Mesenchymal stem cell (in vitro differentiated cells and primary cell): ENCODE results near the gene NUDT3.

ENCODE experiments used
- DNase-seq: peaks from one replicate; pipeline ENCODE4 v3.0.0-alpha.2; 2013
- H2AFZ ChIP-seq: one replicate; pipeline ENCODE4 v1.6.1; 2013; ENCODE audit warnings: low read depth, mild to moderate bottlenecking, control low read depth, inconsistent platforms, low read length, moderate library complexity
- H2AK5ac ChIP-seq: 2 replicates; pipeline ENCODE4 v1.6.1; 2013; ENCODE audit warnings: low read length, moderate library complexity, mild to moderate bottlenecking, inconsistent platforms; ENCODE audit not compliant: severe bottlenecking
- H2BK120ac ChIP-seq: one replicate; pipeline ENCODE4 v1.6.1; 2013; ENCODE audit warnings: low read depth, mild to moderate bottlenecking, inconsistent platforms, low read length, moderate library complexity
- H2BK12ac ChIP-seq, 2 experiments: one replicate each; pipeline ENCODE4 v1.6.1; 2013; ENCODE audit warnings: inconsistent platforms in 2 of 2, low read length in 2 of 2, mild to moderate bottlenecking in 2 of 2, moderate library complexity in 2 of 2, control low read depth in 1 of 2
- H2BK15ac ChIP-seq: one replicate; pipeline ENCODE4 v1.6.1; 2013; ENCODE audit warnings: mild to moderate bottlenecking, low read depth, inconsistent platforms; ENCODE audit not compliant: poor library complexity, severe bottlenecking
- H2BK5ac ChIP-seq: 2 replicates; pipeline ENCODE4 v1.6.1; 2013; ENCODE audit warnings: low read depth, mild to moderate bottlenecking, low read length, control low read depth, inconsistent platforms; ENCODE audit not compliant: poor library complexity, severe bottlenecking
- H3K14ac ChIP-seq, 2 experiments: one replicate each; pipeline ENCODE4 v1.6.1; 2013; ENCODE audit warnings: inconsistent platforms in 2 of 2, low read length in 2 of 2, control low read depth in 1 of 2, mild to moderate bottlenecking in 1 of 2, moderate library complexity in 1 of 2
- H3K18ac ChIP-seq, 2 experiments: one replicate each; pipeline ENCODE4 v1.6.1; 2013; ENCODE audit warnings: inconsistent platforms in 2 of 2, low read length in 2 of 2, control low read depth in 1 of 2, low read depth in 1 of 2, mild to moderate bottlenecking in 1 of 2
- H3K23ac ChIP-seq, 2 experiments: one replicate each; pipeline ENCODE4 v1.6.1; 2013; ENCODE audit warnings: inconsistent platforms in 2 of 2, low read length in 2 of 2, mild to moderate bottlenecking in 2 of 2, moderate library complexity in 2 of 2, control low read depth in 1 of 2
- H3K27ac ChIP-seq: 2 replicates; pipeline ENCODE4 v1.5.1; 2013; ENCODE audit warnings: mild to moderate bottlenecking, moderate library complexity, low read length, control low read depth, inconsistent platforms; ENCODE audit not compliant: poor library complexity, severe bottlenecking
- H3K27me3 ChIP-seq, 2 experiments: 2 replicates each; pipeline versions ENCODE4 v1.6.1 to v1.7.0; 2013; ENCODE audit warnings: low read length in 2 of 2, mild to moderate bottlenecking in 2 of 2, moderate library complexity in 2 of 2, control low read depth in 1 of 2, inconsistent platforms in 1 of 2; ENCODE audit not compliant: control insufficient read depth in 1 of 2, insufficient read depth in 1 of 2
- H3K36me3 ChIP-seq, 2 experiments: 2 replicates each; pipeline versions ENCODE4 v1.6.1 to v1.7.0; 2013; ENCODE audit warnings: low read length in 2 of 2, control low read depth in 1 of 2, inconsistent platforms in 1 of 2, low read depth in 1 of 2, mild to moderate bottlenecking in 1 of 2; ENCODE audit not compliant: insufficient read depth in 2 of 2, control insufficient read depth in 1 of 2
- H3K4ac ChIP-seq, 2 experiments: one replicate each; pipeline ENCODE4 v1.6.1; 2013; ENCODE audit warnings: inconsistent platforms in 2 of 2, low read length in 2 of 2, mild to moderate bottlenecking in 2 of 2, moderate library complexity in 2 of 2, control low read depth in 1 of 2, low read depth in 1 of 2
- H3K4me1 ChIP-seq: 2 replicates; pipeline ENCODE4 v1.6.1; 2013; ENCODE audit warnings: low read depth, low read length, control low read depth; ENCODE audit not compliant: control insufficient read depth, insufficient read depth
- H3K4me2 ChIP-seq: 2 replicates; pipeline ENCODE4 v1.6.1; 2013; ENCODE audit warnings: low read length, mild to moderate bottlenecking, inconsistent platforms; ENCODE audit not compliant: poor library complexity, severe bottlenecking
- H3K4me3 ChIP-seq, 2 experiments: 2 replicates each; pipeline versions ENCODE4 v1.5.1 to v1.7.0; 2013; ENCODE audit warnings: low read length in 2 of 2, mild to moderate bottlenecking in 2 of 2, control low read depth in 1 of 2, low read depth in 1 of 2; ENCODE audit not compliant: insufficient read depth in 1 of 2
- H3K79me1 ChIP-seq: replicated peaks from 2 replicates; pipeline ENCODE4 v1.6.1; 2013; ENCODE audit warnings: mild to moderate bottlenecking, control low read depth, low read length, inconsistent platforms; ENCODE audit not compliant: poor library complexity, severe bottlenecking
- H3K9ac ChIP-seq: 2 replicates; pipeline ENCODE4 v1.7.0; 2013; ENCODE audit warnings: mild to moderate bottlenecking, low read length, moderate library complexity
- H3K9me3 ChIP-seq: 2 replicates; pipeline ENCODE4 v1.7.0; 2013; ENCODE audit warnings: mild to moderate bottlenecking, low read length; ENCODE audit not compliant: control insufficient read depth
- H4K8ac ChIP-seq: one replicate; pipeline ENCODE4 v1.6.1; 2013; ENCODE audit warnings: inconsistent platforms, mild to moderate bottlenecking, low read length, moderate library complexity
- H4K91ac ChIP-seq: one replicate; pipeline ENCODE4 v1.6.1; 2013; ENCODE audit warnings: mild to moderate bottlenecking, low read length, inconsistent platforms
- WGBS: methylation state at CpG from one replicate; pipeline ENCODE4 v1.1.7; 2013; ENCODE audit warnings: mixed read lengths; 5-methylcytosine and 5-hydroxymethylcytosine counted together

The NUDT3 gene

GRCh38 chr6:34416877-34417371 lies 24.5 kb upstream of the NUDT3 start:
- no peak overlapping the region for H4K91ac ChIP-seq
- H3K23ac ChIP-seq, result no peak overlapping the region
- no peak overlapping the region for H3K27ac ChIP-seq
- H3K14ac ChIP-seq, result no peak overlapping the region
- no peaks in the 10 kb centered on the region for H3K27me3 ChIP-seq
- H2BK12ac ChIP-seq, result no peak overlapping the region
- H3K4me1 ChIP-seq, result no peaks in the 10 kb centered on the region
- H2BK15ac ChIP-seq, result no peak overlapping the region
- no peak overlapping the region for H2BK120ac ChIP-seq
- no peak overlapping the region for H3K9ac ChIP-seq
- no peak overlapping the region for H2AFZ ChIP-seq
- DNase-seq, result no peak
- H2AK5ac ChIP-seq, result no peak overlapping the region
- no peak overlapping the region for H3K18ac ChIP-seq
- peaks cover 10% of the 10 kb centered on the region for H3K79me1 ChIP-seq
- no peak overlapping the region for H4K8ac ChIP-seq
- no peak overlapping the region for H3K4me2 ChIP-seq
- no peak overlapping the region for H3K4me3 ChIP-seq
- peaks cover 58 to 63% of the 10 kb centered on the region in 2 experiments for H3K36me3 ChIP-seq
- no peak overlapping the region for H2BK5ac ChIP-seq
- H3K4ac ChIP-seq, result no peak overlapping the region
- no peaks in the 10 kb centered on the region for H3K9me3 ChIP-seq
- 89% methylated on average over 7 of the region's 7 CpGs for WGBS

GRCh38 chr6:34414999-34415858 lies 22.8 kb upstream of the NUDT3 start:
- Histone ChIP-seq H2AK5ac (no peak overlapping the region), H3K14ac (no peak overlapping the region), H3K9me3 (no peaks in the 10 kb centered on the region), H3K27ac (no peak overlapping the region), H3K4me1 (no peaks in the 10 kb centered on the region), H3K79me1 (peaks cover 4% of the 10 kb centered on the region), H3K9ac (peak overlapping the region; percentile 79), H3K4me2 (no peak overlapping the region), H2BK120ac (no peak overlapping the region), H3K27me3 (no peaks in the 10 kb centered on the region), H2BK5ac (no peak overlapping the region), H3K36me3 (peaks cover 45 to 47% of the 10 kb centered on the region in 2 experiments), H3K4ac (no peak overlapping the region), H2BK12ac (no peak overlapping the region), H4K8ac (no peak overlapping the region), H3K18ac (no peak overlapping the region), H2AFZ (no peak overlapping the region), H3K23ac (no peak overlapping the region), H4K91ac (no peak overlapping the region), H2BK15ac (no peak overlapping the region), H3K4me3 (peak overlapping the region in 1 of 2 experiments; percentile 1)
- 95% methylated on average over 10 of the region's 11 CpGs for WGBS
- DNase-seq, result peak; percentile 54

- Histone ChIP-seq H4K8ac (no peak overlapping the region), H2BK15ac (no peak overlapping the region), H2AK5ac (no peak overlapping the region), H2BK12ac (no peak overlapping the region), H3K14ac (no peak overlapping the region), H3K79me1 (peaks cover 6% of the 10 kb centered on the region), H3K4me2 (no peak overlapping the region), H3K4me1 (no peaks in the 10 kb centered on the region), H3K36me3 (peaks cover 23 to 24% of the 10 kb centered on the region in 2 experiments), H2BK120ac (no peak overlapping the region), H3K9me3 (no peaks in the 10 kb centered on the region), H2BK5ac (no peak overlapping the region), H3K9ac (no peak overlapping the region), H4K91ac (no peak overlapping the region), H3K23ac (no peak overlapping the region), H3K18ac (no peak overlapping the region), H3K4ac (no peak overlapping the region), H3K4me3 (no peak overlapping the region), H3K27ac (no peak overlapping the region), H2AFZ (no peak overlapping the region), H3K27me3 (no peaks in the 10 kb centered on the region)
- DNase-seq, result no peak
- 100% methylated on average over 4 of the region's 5 CpGs for WGBS
Observed at GRCh38 chr6:34412643-34413214, 20.3 kb upstream of the NUDT3 start.

- Histone ChIP-seq H2AFZ (no peak overlapping the region), H3K14ac (peak overlapping the region in 1 of 2 experiments; percentile 41), H3K79me1 (peaks cover 6% of the 10 kb centered on the region), H2BK12ac (no peak overlapping the region), H3K27me3 (no peaks in the 10 kb centered on the region), H3K4me1 (no peaks in the 10 kb centered on the region), H2BK15ac (no peak overlapping the region), H3K4me2 (no peak overlapping the region), H2BK120ac (no peak overlapping the region), H3K9ac (no peak overlapping the region), H3K36me3 (peaks cover 16 to 17% of the 10 kb centered on the region in 2 experiments), H3K27ac (no peak overlapping the region), H2AK5ac (no peak overlapping the region), H4K8ac (no peak overlapping the region), H3K4ac (no peak overlapping the region), H4K91ac (no peak overlapping the region), H3K18ac (no peak overlapping the region), H3K4me3 (no peak overlapping the region), H2BK5ac (no peak overlapping the region), H3K23ac (no peak overlapping the region), H3K9me3 (no peaks in the 10 kb centered on the region)
- DNase-seq, result no peak
- WGBS, result 92% methylated on average over 5 of the region's 5 CpGs
Observed at GRCh38 chr6:34412016-34412415, 19.5 kb upstream of the NUDT3 start.
